ENCODE data around the gene RCBTB2.

- TF ChIP-seq CTCF (IDR thresholded peaks at IDR 0.05) (no peak), POLR2A (IDR thresholded peaks at IDR 0.05) (no peak), POLR2AphosphoS5 (IDR thresholded peaks at IDR 0.05) (no peak)
Observed at GRCh38 chr13:48571126-48571913, 38.4 kb upstream of the RCBTB2 start.

All from breast epithelium (tissue), 3 donors.